Femur (tissue), 1 donor: Measurements from ENCODE around the gene DUSP2.
A peak's percentile ranks its signal among the peaks of the same experiment; 100 is the strongest.

Experiments used
- DNase-seq: peaks from one replicate; pipeline ENCODE4 v3.0.0-alpha.2; 2017

The DUSP2 gene

DNA sequence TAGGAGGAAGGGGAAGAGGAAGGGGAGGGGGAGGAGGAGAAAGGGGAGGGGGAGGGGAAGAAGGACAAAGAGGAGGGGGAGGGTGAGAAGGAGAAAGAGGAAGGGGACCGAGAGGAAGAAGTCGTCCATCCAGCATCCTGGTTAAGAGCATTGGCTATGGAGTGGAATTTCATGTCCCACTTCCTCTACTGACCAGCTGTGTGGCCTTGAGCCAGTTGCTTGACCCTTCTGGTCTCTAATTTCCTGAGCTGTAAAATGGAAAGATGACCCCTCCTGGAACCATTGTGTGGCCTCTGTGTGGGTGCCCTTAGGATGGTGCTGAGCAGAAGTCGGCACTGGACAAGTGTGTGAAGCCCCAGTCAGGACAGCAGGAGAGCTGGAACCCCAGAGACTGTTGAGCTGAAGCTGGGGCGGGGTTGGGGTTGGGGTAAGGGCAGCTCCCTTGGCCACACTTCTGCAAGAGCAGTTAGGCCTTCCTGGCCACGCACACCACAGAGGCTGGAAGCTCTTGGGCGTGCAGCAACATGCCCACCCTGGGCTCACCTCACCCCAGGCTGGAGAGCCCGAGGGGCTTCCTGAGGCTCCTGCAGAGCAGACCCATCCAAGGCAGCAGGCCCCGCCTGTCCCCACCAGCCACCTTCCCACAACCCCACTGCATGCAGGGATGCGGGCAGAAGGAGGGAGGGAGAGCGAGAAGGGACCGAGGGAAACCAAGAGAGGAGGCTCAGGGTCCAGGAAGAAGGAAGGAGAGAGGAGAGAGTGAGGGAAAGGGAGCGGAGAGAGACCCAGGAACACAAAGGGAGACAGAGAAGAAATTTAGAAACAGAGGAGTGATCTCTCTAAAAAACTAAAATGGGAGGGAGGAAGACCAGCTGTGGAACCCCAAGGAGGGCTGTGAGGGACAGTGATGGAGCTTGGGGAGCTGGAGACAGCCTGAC is 45.1 kb downstream of the DUSP2 start:
- peak; percentile 12 for DNase-seq

DNA sequence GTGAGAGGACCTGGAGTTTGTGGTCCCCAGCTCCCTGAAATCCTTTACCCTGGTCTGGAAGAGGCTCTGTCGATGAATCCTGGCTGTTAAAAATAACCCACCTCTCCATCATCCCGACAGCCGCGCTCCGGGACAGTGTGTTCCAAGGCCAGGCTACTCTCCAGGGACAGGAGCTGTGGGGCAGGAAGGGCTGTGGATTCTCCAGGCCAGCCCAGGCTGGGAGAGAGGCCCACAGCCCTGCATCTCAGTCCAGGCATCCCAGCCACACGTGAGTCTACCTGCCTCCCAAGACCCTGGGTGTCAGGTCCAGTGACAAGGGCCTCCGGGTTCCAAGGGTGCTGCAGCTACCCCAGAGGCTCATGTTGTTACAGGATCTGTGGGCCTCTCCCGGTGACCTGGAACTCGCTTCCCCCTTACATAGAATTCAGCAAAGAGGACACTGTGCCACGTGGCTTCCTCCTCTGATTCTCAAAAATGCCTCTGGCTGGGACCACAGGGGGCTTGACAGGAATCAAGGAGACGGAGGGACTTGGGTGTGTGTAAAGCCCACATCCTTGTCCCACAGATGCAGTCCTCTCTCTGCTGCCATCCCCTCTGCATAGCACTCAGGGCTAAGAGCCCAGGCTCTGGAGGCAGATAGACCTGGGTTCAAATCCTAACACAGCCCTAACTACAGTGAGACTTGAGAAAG is 46.2 kb downstream of the DUSP2 start:
- no peak for DNase-seq

DNA sequence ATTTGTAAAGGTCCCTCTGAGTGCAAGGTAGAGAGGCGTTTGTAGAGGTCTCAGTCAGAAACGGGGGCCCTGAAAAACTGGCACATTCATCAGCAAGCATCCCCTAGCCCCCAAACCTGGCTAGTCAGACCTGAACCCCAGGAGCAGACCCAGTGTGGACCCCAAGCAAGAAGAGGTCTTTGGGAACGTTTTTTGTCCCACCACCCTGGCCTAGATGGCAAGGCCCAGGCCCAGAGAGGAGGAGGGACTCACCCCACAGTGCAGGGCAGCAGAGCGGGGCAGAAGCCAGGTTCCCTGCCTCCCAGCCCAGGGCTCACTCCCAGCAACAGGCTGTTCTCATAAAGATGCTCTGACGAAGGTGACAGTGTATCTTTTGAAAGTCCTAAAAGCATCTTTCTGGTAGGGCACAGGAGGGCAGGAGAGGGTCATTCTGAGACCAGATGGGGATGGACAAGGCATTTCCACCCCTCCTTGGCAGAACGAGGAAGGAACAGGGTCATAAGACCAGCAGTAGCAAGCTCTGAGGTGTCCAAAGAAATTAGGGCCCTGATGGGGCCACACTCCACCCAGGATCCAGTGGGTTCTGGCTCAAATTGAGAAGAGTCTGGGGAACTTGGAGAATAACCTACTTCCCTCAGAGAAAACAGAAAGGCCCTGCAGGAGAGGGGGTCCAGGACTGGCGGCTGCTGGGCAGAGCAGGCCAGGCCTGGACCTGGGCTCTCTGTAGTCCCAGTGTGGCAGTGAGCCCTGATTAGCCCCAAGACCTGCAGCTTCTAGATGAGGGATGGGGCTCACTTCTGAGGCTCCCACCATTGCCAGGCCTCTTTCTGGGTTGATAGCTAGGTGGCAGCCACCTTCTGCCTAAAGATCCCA is 47.1 kb downstream of the DUSP2 start:
- DNase-seq: no peak

DNA sequence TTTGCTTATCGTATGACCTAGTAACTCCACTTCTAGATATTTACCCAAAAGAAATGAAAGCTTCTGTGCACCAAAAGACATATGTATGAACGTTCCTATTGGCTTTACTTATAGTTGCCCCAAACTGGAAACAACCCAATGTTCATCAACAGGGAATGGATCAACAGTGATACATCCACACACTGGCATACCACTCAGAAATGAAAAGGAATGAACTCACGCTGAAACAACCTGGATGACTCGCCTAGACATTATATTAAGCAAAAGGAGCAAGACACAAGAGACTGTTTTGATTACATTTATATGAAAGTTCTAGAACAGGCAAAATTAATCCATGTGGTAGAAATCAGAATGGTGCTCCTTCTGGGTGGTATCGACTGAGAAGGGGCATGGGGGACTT is 47.8 kb downstream of the DUSP2 start:
- DNase-seq: no peak

DNA sequence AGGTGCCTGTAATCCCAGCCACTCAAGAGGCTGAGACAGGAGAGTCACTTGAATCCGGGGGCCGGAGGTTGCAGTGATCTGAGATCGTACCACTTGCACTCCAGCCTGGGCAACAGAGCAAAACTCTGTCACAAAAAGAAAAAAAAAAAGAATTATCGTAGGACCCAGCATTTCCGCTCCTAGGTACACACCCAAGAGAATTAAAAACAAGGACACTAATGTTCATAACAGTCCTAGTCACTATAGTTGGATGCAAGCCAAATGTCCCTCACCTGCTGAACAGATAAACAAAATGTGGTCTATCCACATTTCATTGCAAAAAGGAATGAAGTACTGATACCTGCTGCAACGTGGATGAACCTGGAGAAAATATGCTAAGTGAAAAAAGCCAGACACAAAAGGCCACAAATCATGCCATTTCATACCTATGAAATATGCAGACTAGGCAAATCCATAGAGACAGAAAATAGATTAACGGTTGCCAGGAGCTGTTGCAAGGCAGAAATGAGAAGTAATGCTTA is 50.1 kb downstream of the DUSP2 start:
- DNase-seq: no peak

DNA sequence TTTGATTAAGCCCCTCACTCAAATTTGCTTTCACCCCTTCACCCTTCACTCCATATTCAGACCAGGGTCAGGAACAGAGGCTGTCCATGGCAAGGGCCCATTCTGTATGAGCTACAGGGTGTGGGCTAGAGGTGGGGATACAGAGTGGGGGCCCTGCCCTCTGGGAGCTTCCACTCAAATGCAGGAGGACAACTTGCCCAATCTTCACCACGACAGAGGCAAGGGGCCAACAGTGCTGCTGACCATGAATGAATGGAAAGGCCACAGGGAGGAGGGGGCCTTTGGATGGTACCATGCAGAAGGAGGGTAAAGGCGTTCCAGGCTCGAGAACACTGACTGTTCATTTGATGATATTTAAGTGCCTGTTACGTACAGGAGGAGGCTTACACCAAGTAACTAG is 51.7 kb downstream of the DUSP2 start:
- DNase-seq: no peak
